ENCODE measurements around the gene RAG2. TPM values are rescaled to one million over a fixed set of nuclear protein-coding genes. Genes with fewer than 3 reads are reported as not detected.
"Not testable (repeated sequence)": the region's sequence is repeated elsewhere in the genome, so short reads cannot be mapped to it uniquely, and the experiment has no call there.

Gene RAG2
- total RNA-seq, 2 experiments from 2014 or later = not detected

DNA sequence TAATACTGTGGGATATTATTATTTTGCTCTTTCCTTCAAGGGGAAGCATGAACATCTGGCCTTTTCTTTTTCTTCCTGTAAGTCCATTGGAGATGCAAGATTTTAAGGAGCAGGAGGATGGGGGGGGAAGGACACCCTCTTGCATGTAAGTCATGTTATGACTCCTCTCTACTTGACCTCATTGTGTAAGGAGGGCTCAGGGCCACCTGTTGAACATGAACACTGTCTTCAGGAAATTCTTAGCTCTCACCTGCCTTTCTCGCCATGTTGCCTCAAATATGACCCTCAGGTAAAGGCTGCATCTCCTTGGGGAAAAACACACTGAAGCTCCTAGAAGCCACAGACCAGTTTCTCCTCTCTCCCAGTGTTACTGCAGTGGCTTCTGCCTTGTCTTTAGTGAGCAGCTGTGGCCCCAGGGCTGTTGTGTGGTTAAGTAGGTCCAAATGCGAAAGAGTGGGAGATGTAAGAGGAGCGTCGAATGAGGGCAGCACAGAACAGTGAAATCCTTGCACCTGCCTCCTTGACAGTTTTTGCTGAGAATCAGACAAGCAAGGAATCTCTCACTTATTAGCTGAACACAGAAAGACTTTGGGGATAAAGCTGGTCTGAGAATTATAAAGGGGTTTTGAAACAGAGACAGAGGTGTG lies 31.5 kb downstream of the RAG2 start:
- POLR2A ChIA-PET = no interaction called here
- CTCF ChIA-PET = interaction anchor here (1.0 to 9.8 kb wide), 4 partner anchors 9 to 181 kb away, joined by 7 to 208 read pairs (median 26); no protein-coding TSS in a partner anchor
- no peak for DNase-seq
- Mint-ChIP-seq H3K4me3 (no peak overlapping the region), H3K27ac (no peak overlapping the region), H3K4me1 (ENCODE audit: low read depth) (peaks cover 6% of the 10 kb centered on the region), H3K9me3 (no peaks in the 10 kb centered on the region), H3K36me3 (no peaks in the 10 kb centered on the region), H3K27me3 (peaks cover 31% of the 10 kb centered on the region)
- intact Hi-C loops (cut with micrococcal nuclease) = no loop called here

DNA sequence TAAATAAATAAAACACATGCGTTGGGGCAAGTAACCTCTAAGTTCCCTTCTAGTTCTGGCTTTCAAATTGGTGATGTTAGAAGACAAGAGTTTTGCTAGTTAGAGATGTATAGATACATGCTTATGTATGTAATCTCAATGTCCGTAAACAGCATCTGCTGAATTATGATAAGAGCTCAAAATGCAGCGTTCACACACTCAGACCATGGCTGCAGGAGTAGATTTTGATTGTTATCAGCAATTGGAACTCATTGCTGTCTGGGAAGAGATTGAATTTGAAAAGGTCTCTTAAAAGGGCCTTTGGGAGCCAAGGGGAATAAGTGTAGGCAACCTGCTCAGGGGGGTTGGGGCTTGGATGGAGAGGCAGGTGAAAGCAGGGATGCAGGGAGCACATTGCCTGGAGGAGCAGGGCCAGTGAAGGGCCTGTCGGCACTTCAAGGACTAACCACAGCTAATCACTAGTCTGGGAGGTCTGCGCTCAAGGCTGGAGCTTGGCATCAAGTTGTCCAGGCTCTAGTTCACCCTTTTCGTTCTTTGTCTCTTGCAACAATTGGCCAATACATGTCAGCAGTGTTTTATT lies 32.9 kb downstream of the RAG2 start:
- CTCF ChIA-PET = interaction anchor here (0.6 to 9.8 kb wide), 30 partner anchors 10 to 697 kb away, joined by 3 to 208 read pairs (median 6); partner anchors contain the start of gene IFTAP
- no peaks in the 10 kb centered on the region for H3K9me3 Mint-ChIP-seq
- peaks cover 6% of the 10 kb centered on the region for H3K4me1 Mint-ChIP-seq (ENCODE audit: low read depth)
- H3K36me3 Mint-ChIP-seq = no peaks in the 10 kb centered on the region
- intact Hi-C loops (cut with micrococcal nuclease) = no loop called here
- DNase-seq = no peak
- H3K4me3 Mint-ChIP-seq = no peak overlapping the region
- peaks cover 25% of the 10 kb centered on the region for H3K27me3 Mint-ChIP-seq
- no peak overlapping the region for H3K27ac Mint-ChIP-seq
- POLR2A ChIA-PET = interaction anchor here (1.0 kb wide), 1 partner anchor 182 kb away, joined by 3 read pairs; no protein-coding TSS in a partner anchor

- intact Hi-C loops (cut with micrococcal nuclease) = loop anchor here (1.0 kb wide), 4 partner anchors 58 to 272 kb away; no protein-coding TSS in a partner anchor
- peaks cover 11% of the 10 kb centered on the region for H3K4me1 Mint-ChIP-seq (ENCODE audit: low read depth)
- DNase-seq = peak; percentile 57
- no peak overlapping the region for H3K27ac Mint-ChIP-seq
- H3K4me3 Mint-ChIP-seq = peak overlapping the region; percentile 12
- H3K27me3 Mint-ChIP-seq = peaks cover 25% of the 10 kb centered on the region
- ChIA-PET CTCF (interaction anchor here (0.6 to 9.8 kb wide), 34 partner anchors 11 to 697 kb away, joined by 3 to 208 read pairs (median 5); partner anchors contain the start of gene IFTAP), POLR2A (interaction anchor here (0.7 to 1.0 kb wide), 2 partner anchors 183 to 184 kb away, joined by 3 read pairs; no protein-coding TSS in a partner anchor)
- no peaks in the 10 kb centered on the region for H3K36me3 Mint-ChIP-seq
- H3K9me3 Mint-ChIP-seq = no peaks in the 10 kb centered on the region
Measured at GRCh38 chr11:36564376-36565030, 33.5 kb downstream of the RAG2 start.

DNA sequence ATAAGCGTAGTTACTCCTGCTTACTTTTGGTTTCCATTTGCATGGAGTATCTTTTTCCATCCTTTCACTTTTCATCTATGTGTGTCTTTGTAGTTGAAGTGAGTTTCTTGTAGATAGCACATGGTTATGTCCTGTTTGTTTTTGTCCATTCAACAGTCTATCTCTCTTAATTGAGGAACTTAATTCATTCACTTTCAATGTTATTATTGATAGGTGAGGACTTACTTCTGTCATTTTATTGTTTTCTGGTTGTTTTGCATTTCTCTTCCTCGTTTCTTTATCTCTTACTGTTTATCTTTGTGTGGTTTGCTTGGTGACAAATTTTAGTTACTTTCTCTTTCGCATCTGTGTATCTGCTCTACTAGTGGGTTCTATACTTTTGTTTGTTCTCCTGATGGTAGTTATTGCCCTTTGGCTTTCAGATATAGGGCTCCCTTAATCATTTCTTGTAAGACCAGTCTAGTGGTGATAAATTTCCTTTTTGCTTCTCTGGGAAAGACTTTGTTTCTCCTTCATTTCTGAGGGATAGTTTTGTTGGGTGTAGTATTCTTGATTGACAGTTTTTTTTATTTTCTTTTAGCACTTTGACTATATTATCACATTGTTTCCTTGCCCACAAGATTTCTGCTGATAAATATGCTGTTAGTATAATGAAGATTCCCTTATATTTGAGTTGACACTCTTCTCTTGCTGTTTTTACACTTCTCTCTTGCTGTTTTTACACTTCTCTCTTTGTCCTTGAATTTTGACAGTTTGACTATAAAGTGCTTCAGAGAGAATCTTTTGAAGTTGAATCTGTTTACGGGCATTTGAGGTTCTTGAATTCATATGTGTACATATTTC lies 39.2 kb downstream of the RAG2 start:
- intact Hi-C loops (cut with micrococcal nuclease) = no loop called here
- ChIA-PET CTCF (interaction anchor here (9.8 kb wide), 1 partner anchor 189 kb away, joined by 208 read pairs; no protein-coding TSS in a partner anchor), POLR2A (no interaction called here)
- H3K36me3 Mint-ChIP-seq = no peaks in the 10 kb centered on the region
- H3K9me3 Mint-ChIP-seq = no peaks in the 10 kb centered on the region
- H3K4me1 Mint-ChIP-seq (ENCODE audit: low read depth) = peaks cover 18% of the 10 kb centered on the region
- H3K4me3 Mint-ChIP-seq = peak overlapping the region; percentile 38
- no peak overlapping the region for H3K27ac Mint-ChIP-seq
- H3K27me3 Mint-ChIP-seq = peaks cover under 1% of the 10 kb centered on the region
- no peak for DNase-seq

GRCh38 chr11:36557991-36558390 lies 40.0 kb downstream of the RAG2 start:
- intact Hi-C loops (cut with micrococcal nuclease) = no loop called here
- Mint-ChIP-seq H3K36me3 (no peaks in the 10 kb centered on the region), H3K9me3 (no peaks in the 10 kb centered on the region), H3K27ac (no peak overlapping the region), H3K27me3 (no peaks in the 10 kb centered on the region), H3K4me1 (ENCODE audit: low read depth) (peaks cover 18% of the 10 kb centered on the region), H3K4me3 (no peak overlapping the region)
- ChIA-PET CTCF (no interaction called here), POLR2A (no interaction called here)
- DNase-seq = no peak

DNA sequence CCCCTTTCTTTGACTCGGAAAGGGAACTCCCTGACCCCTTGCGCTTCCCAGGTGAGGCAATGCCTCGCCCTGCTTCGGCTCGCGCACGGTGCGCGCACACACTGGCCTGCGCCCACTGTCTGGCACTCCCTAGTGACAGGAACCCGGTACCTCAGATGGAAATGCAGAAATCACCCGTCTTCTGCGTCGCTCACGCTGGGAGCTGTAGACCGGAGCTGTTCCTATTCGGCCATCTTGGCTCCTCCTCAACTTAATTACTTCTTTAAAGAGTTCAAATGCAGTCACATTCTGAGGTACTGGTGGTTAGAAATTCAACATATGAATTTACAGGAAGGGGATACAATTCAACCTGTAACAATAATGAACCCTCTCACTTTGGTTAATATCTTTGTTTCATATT lies 40.6 kb downstream of the RAG2 start:
- DNase-seq; H3K27me3 Mint-ChIP-seq; CTCF ChIA-PET; H3K9me3 Mint-ChIP-seq; H3K27ac Mint-ChIP-seq; POLR2A ChIA-PET; intact Hi-C loops (cut with micrococcal nuclease); H3K4me3 Mint-ChIP-seq; H3K36me3 Mint-ChIP-seq: not testable (repeated sequence)
- peaks cover 18% of the 10 kb centered on the region for H3K4me1 Mint-ChIP-seq (ENCODE audit: low read depth)

DNA sequence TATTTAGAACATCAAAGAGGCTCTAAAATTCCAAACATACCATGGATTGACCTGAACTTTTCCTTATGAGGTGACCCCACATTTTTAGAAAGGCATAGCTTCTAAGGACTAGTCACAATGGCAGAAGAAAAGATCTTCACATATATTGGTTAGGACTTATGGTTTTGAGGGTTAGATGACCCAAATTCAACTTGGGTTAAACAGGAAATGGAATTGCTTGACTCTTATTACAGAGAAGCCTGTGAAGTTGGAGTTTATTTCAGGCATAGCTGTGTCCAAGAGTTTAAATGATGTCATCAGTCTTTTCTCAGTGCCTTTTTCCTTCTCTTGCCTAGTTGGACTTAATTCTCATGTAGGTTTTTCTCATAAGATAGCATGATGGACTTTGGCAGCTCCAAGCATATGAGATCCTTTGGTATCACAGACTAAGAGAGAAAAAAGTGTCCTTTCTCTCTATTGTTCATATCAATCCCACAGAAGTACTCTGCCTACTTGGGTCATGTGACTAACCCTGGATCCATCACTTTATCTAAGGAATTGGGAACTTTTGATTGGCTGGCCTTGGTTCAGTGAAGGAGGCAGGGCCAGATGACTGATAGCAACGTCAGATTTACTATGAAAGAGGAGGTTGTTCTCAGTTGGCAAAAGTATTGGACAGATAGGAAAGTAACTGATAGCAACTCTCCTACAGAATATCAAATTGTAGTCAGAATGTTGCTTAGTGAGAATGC lies 47.5 kb downstream of the RAG2 start:
- Mint-ChIP-seq H3K27me3 (peaks cover 10% of the 10 kb centered on the region), H3K4me3 (no peak overlapping the region), H3K36me3 (no peaks in the 10 kb centered on the region), H3K27ac (no peak overlapping the region), H3K4me1 (ENCODE audit: low read depth) (no peaks in the 10 kb centered on the region), H3K9me3 (no peaks in the 10 kb centered on the region)
- CTCF ChIA-PET = interaction anchor here (0.8 to 1.2 kb wide), 2 partner anchors 196 to 258 kb away, joined by 3 to 4 read pairs; no protein-coding TSS in a partner anchor
- DNase-seq = no peak
- POLR2A ChIA-PET = no interaction called here
- intact Hi-C loops (cut with micrococcal nuclease) = no loop called here

Other genes starting within 250 kb of the RAG2 start
- gene TRAF6, start 88.0 kb downstream of the RAG2 start, total RNA-seq = 10 to 100 TPM; 12.0 to 12.1 TPM
- under 1 TPM; 0.29 to 0.41 TPM for gene RAG1, start 30.2 kb downstream of the RAG2 start, total RNA-seq
- 1 to 10 TPM; 2.7 to 3.0 TPM for gene IFTAP, start 3.7 kb downstream of the RAG2 start, total RNA-seq

Measured in activated CD4-positive, alpha-beta memory T cell treated with anti-CD3 and anti-CD28 coated beads for 36 hours (primary cell).